Measurements from ENCODE around the gene MEIOB. TPM values are rescaled to one million over a fixed set of nuclear protein-coding genes. Genes with fewer than 3 reads are reported as not detected.

MEIOB gene
- polyA plus RNA-seq, 1 donor (not counting 4 experiments of a cell fraction or from before 2014, with no cell fraction given), result not detected

DNA sequence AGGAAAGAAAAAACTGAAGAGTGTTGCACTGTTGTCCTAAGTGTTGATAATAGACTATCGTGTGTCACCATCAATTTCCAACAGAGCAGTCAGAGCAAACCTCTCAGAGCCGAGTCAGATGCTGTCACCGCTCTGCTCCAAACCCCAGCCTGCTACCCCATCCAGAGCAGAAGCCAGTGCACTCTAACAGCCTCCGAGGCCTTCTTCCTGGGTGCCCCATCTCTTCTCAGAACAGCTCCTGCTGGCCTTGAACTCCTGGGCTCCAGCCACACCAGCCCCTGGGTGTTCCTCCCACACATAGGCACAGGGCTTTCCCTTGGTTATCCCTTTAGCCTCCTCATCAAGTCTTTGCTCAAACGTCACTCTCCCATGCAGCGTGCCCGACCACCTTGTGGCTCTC is 21.0 kb downstream of the MEIOB start:
- FAIRE-seq, result no peak
- Histone ChIP-seq H3K79me2 (ENCODE audit: control insufficient read depth, insufficient read depth, low read length) (no peaks in the 10 kb centered on the region), H3K27me3 (ENCODE audit: control insufficient read depth, extremely low read depth, insufficient read depth, low read length) (peaks cover 5% of the 10 kb centered on the region), H2AFZ (ENCODE audit: control insufficient read depth, low read length) (no peak overlapping the region), H3K4me2 (ENCODE audit: control insufficient read depth, extremely low read depth, insufficient read depth, low read depth, low read length) (no peak overlapping the region), H3K4me1 (ENCODE audit: control insufficient read depth, extremely low read depth, insufficient read depth, low read length) (no peaks in the 10 kb centered on the region), H4K20me1 (ENCODE audit: control insufficient read depth, extremely low read depth, insufficient read depth, low read length) (no peaks in the 10 kb centered on the region), H3K4me3 (ENCODE audit: control insufficient read depth in 2 of 3, extremely low read depth in 1 of 3, insufficient read depth in 2 of 3, low read depth in 1 of 3, low read length in 3 of 3) (no peak overlapping the region), H3K9me3 (ENCODE audit: control insufficient read depth, low read depth, low read length) (no peaks in the 10 kb centered on the region), H3K9ac (ENCODE audit: control insufficient read depth, extremely low read depth, insufficient read depth, low read length) (no peak overlapping the region), H3K36me3 (ENCODE audit: control insufficient read depth in 2 of 2, extremely low read depth in 1 of 2, insufficient read depth in 2 of 2, low read length in 2 of 2) (no peaks in the 10 kb centered on the region), H3K27ac (ENCODE audit: control insufficient read depth, insufficient read depth, low read length) (no peak overlapping the region), H3K9me1 (ENCODE audit: control insufficient read depth, extremely low read depth, insufficient read depth, low read length) (no peaks in the 10 kb centered on the region)
- no peak for TF ChIP-seq CTCF (optimal IDR thresholded peaks at IDR 0.05 in 1 of 3, IDR thresholded peaks at IDR 0.05 in 1 of 3, conservative IDR thresholded peaks at IDR 0.05 in 1 of 3; ENCODE audit: extremely low read depth in 1 of 3, insufficient read depth in 2 of 3, low read length in 3 of 3)
- TF ChIP-seq EZH2 (IDR thresholded peaks at IDR 0.05; ENCODE audit: low read length), result no peak
- dilution Hi-C loops (cut with MboI; ENCODE audit: extremely low pct_ligation_motif_present, low sequenced_read_pairs), result no loop called here
- no peak for DNase-seq (ENCODE audit: low read depth, low spot score)

DNA sequence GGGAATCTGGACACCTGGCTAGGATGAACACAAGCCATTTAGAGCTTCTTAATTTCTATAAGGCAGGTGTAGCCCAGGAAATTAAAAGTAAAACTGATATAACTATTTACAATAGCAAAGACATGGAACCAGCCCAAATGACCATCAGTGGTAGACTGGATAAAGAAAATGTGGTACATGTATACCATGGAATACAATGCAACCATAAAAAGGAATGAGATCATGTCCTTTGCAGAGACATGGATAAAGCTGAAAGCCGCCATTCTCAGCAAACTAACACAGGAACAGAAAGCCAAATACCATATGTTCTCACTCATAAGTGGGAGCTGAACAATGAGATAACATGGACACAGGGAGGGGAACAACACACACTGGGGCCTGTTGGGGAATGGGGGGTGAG is 25.5 kb downstream of the MEIOB start:
- Histone ChIP-seq H3K27ac (ENCODE audit: control insufficient read depth, insufficient read depth, low read length) (no peak overlapping the region), H3K27me3 (ENCODE audit: control insufficient read depth, extremely low read depth, insufficient read depth, low read length) (peaks cover 3% of the 10 kb centered on the region), H3K36me3 (ENCODE audit: control insufficient read depth in 2 of 2, extremely low read depth in 1 of 2, insufficient read depth in 2 of 2, low read length in 2 of 2) (no peaks in the 10 kb centered on the region), H2AFZ (ENCODE audit: control insufficient read depth, low read length) (no peak overlapping the region), H3K4me3 (ENCODE audit: control insufficient read depth in 2 of 3, extremely low read depth in 1 of 3, insufficient read depth in 2 of 3, low read depth in 1 of 3, low read length in 3 of 3) (no peak overlapping the region), H3K79me2 (ENCODE audit: control insufficient read depth, insufficient read depth, low read length) (no peaks in the 10 kb centered on the region), H3K4me2 (ENCODE audit: control insufficient read depth, extremely low read depth, insufficient read depth, low read depth, low read length) (no peak overlapping the region), H3K9me3 (ENCODE audit: control insufficient read depth, low read depth, low read length) (no peaks in the 10 kb centered on the region), H4K20me1 (ENCODE audit: control insufficient read depth, extremely low read depth, insufficient read depth, low read length) (no peaks in the 10 kb centered on the region), H3K9me1 (ENCODE audit: control insufficient read depth, extremely low read depth, insufficient read depth, low read length) (no peaks in the 10 kb centered on the region), H3K9ac (ENCODE audit: control insufficient read depth, extremely low read depth, insufficient read depth, low read length) (no peak overlapping the region), H3K4me1 (ENCODE audit: control insufficient read depth, extremely low read depth, insufficient read depth, low read length) (no peaks in the 10 kb centered on the region)
- dilution Hi-C loops (cut with MboI; ENCODE audit: extremely low pct_ligation_motif_present, low sequenced_read_pairs), result no loop called here
- TF ChIP-seq EZH2 (IDR thresholded peaks at IDR 0.05; ENCODE audit: low read length) (no peak), CTCF (optimal IDR thresholded peaks at IDR 0.05 in 1 of 3, IDR thresholded peaks at IDR 0.05 in 1 of 3, conservative IDR thresholded peaks at IDR 0.05 in 1 of 3; ENCODE audit: extremely low read depth in 1 of 3, insufficient read depth in 2 of 3, low read length in 3 of 3) (no peak)
- DNase-seq (ENCODE audit: low read depth, low spot score), result no peak
- FAIRE-seq, result no peak

Data from keratinocyte (primary cell).